ENCODE measurements around the gene TECPR1. TPM values are rescaled to one million over a fixed set of nuclear protein-coding genes. Genes with fewer than 3 reads are reported as not detected.

TECPR1 gene
- total RNA-seq, 1 donor = 21.6 TPM

DNA sequence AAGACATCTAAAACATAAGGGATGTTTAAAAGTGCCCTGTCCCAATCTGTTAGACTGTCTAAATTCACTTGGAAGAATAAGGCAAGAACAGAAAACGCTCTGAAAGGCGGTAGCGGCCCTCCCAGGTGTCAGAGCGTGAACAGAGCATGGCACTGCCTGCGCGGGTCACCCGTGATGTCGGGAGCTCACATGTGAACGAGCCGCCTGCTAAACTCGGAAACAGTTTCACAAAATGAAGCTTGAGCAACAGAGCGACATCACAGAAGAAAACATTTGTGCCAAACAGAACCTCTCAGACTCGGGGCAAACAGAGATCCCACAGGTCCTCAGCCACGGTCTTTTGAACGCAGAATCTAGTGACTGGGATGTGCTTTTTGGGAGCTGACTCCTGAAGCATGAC lies 42.3 kb upstream of the TECPR1 start:
- no peak overlapping the region for H3K4me3 ChIP-seq (ENCODE audit: low read depth, low read length)
- no peak for DNase-seq (ENCODE audit: low read depth)
- TF ChIP-seq, protein P1, sequence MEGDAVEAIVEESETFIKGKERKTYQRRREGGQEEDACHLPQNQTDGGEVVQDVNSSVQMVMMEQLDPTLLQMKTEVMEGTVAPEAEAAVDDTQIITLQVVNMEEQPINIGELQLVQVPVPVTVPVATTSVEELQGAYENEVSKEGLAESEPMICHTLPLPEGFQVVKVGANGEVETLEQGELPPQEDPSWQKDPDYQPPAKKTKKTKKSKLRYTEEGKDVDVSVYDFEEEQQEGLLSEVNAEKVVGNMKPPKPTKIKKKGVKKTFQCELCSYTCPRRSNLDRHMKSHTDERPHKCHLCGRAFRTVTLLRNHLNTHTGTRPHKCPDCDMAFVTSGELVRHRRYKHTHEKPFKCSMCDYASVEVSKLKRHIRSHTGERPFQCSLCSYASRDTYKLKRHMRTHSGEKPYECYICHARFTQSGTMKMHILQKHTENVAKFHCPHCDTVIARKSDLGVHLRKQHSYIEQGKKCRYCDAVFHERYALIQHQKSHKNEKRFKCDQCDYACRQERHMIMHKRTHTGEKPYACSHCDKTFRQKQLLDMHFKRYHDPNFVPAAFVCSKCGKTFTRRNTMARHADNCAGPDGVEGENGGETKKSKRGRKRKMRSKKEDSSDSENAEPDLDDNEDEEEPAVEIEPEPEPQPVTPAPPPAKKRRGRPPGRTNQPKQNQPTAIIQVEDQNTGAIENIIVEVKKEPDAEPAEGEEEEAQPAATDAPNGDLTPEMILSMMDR (IDR thresholded peaks at IDR 0.05; ENCODE audit: insufficient read depth, low read depth, low read length) = no peak

DNA sequence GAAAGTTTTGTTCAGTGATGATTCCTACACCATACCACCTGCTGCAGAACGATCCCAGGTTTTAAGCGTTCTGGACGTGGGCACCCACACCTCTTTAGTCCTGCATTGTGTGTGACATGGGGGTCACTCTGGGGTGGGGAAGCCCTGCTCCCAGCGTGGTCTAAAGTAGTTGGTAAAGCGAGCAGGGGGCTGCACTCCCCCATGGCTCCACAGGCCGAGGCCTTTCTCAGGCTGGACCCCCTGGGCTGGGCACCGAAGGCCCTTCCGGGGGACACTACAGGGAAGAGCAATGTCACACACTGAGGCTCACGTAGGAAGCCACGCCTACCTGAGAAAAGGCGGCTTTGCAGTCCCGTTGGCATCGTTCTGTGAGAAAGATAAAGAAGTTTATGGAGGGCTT lies 41.7 kb upstream of the TECPR1 start:
- TF ChIP-seq, protein P1 (IDR thresholded peaks at IDR 0.05; ENCODE audit: insufficient read depth, low read depth, low read length) = no peak
- DNase-seq (ENCODE audit: low read depth) = no peak
- H3K4me3 ChIP-seq (ENCODE audit: low read depth, low read length) = no peak overlapping the region

DNA sequence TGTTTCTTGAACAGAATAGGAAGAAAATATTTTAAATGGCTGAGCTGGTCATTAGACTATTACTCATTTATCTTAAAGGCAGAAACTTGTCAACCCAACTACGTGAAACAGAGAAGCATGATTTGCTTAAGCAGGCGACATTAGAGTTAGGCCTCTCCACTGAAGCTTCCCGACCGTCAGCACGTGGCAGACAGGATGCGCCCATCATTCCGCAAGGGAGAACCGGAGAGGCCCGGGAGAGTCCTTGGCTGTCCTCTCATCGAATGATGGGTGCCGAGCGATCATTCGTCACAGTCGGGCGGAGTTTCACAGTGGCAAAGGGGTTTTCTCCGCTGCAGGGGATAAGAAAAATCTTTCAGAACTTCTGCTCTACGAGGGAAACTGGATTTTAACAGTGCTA lies 41.2 kb upstream of the TECPR1 start:
- TF ChIP-seq, protein P1 (IDR thresholded peaks at IDR 0.05; ENCODE audit: insufficient read depth, low read depth, low read length) = no peak
- DNase-seq (ENCODE audit: low read depth) = no peak
- no peak overlapping the region for H3K4me3 ChIP-seq (ENCODE audit: low read depth, low read length)

DNA sequence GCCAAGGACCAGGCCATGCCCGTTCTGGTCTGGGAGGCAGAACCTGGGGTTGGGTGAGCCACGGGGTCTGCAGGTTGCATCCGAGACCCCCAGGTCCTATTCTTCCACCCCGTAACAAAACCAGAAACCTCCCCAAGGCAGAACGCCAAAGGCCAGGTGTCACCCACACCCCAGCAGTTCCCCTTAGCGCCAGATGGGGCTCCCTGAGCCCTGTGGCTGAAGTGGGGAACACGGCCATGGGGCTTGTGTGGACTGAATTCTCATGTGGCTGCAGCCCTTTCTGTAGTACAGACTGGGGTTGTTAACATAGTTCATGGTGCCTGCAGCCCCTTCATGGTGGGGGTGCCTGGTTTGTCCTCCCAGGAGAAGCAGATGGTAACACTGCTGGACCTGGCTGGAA lies 39.7 kb upstream of the TECPR1 start:
- H3K4me3 ChIP-seq (ENCODE audit: low read depth, low read length) = no peak overlapping the region
- no peak for DNase-seq (ENCODE audit: low read depth)
- TF ChIP-seq, protein P1 (IDR thresholded peaks at IDR 0.05; ENCODE audit: insufficient read depth, low read depth, low read length) = peak; percentile 24

DNA sequence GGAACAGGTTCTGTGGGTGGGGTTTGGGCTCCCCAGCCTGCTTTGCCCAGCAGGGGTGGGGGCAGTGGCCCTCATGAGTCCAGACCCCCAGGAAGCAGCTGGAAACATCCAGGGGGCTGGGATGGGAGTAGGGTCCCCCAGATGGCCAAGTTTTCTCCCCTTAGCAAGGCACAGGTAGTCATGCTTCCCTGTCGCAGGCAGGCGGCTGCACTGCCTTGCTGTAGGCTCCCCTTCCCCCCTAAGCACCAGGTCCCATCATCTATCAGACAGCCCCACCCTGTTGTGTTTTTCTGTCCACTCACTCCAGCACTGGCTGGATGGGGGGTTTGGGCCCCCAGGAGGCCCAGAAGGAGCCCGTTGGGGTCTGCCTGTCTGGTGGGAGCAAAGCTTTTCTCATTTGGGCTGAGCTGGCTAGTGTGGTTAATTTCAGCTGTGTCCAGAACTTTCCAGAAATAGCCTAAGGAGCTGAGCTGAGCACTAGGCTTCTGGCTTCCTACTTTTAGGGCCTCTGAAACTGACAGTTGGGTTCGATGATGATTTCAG lies 37.4 kb upstream of the TECPR1 start:
- H3K4me3 ChIP-seq (ENCODE audit: low read depth, low read length) = no peak overlapping the region
- TF ChIP-seq, protein P1 (IDR thresholded peaks at IDR 0.05; ENCODE audit: insufficient read depth, low read depth, low read length) = no peak
- no peak for DNase-seq (ENCODE audit: low read depth)

DNA sequence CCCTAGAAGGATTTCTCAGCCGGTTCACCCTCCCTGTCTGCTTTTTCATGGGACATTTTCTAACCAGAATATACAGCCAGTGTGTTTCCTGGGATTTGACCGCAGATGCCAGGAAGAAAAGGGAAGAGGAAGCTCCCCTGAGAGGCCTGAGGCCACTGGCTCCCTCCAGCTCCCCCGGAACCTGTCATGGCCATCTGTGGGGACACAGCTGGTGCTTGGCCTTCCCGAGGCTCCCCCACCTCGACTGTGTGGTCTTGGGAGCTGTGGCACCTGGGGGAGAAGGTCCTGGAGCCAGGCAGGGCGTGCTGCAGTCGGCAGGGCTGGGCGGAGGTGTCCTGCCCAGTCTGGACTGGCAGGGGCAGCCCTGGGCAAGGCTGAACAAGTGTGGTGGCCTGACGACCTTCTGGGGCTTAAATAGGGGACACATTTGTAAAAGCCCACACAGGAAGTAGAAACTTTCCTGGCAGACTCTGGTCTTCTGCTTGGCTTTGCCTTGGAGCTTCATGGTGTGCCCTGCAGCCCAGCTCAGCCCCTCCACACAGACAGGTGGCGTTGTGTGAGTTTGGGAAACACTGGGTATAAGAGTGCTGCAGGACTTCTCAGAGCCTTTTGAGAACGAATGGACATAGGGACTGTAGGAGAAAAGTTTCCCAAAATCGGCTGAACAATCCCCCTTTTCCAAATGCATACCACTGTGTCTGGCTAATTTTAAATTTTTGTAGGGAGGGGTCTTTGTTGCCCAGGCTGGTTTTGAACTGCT lies 36.2 kb upstream of the TECPR1 start:
- DNase-seq (ENCODE audit: low read depth) = no peak
- TF ChIP-seq, protein P1 (IDR thresholded peaks at IDR 0.05; ENCODE audit: insufficient read depth, low read depth, low read length) = no peak
- H3K4me3 ChIP-seq (ENCODE audit: low read depth, low read length) = no peak overlapping the region
